GM12878 (cell line): ENCODE measurements around the gene DARS1. TPM values are rescaled to one million over a fixed set of nuclear protein-coding genes. Genes with fewer than 3 reads are reported as not detected.
A peak's percentile ranks its signal among the peaks of the same experiment; 100 is the strongest.

ENCODE experiments used
- BMI1 ChIP-seq: fragments of 450-650 bp; IDR thresholded peaks from 2 replicates; pipeline ENCODE4 v1.6.1; 2016; ENCODE audit warnings: mild to moderate bottlenecking, moderate library complexity, borderline replicate concordance
- CBFB ChIP-seq: IDR thresholded peaks from 2 replicates; pipeline ENCODE4 v1.6.1; 2016; ENCODE audit warnings: antibody characterized with exemption, low read depth
- CBX3 ChIP-seq: fragments of 200-600 bp; sonication (generic); IDR thresholded peaks from 2 replicates; pipeline ENCODE4 v1.6.1; 2016; ENCODE audit warnings: low read depth, borderline replicate concordance
- EGR1 ChIP-seq, 2 experiments: IDR thresholded peaks; 1 replicate in 1 of 2; 2 replicates in 1 of 2; pipeline ENCODE4 v1.6.1; 2011 to 2012; ENCODE audit warnings: low read depth in 2 of 2, low read length in 2 of 2, borderline replicate concordance in 1 of 2, mild to moderate bottlenecking in 1 of 2, moderate library complexity in 1 of 2
- ETV6 ChIP-seq, 2 experiments: fragments of 450-650 bp in 1 of 2; IDR thresholded peaks in 1 of 2; conservative IDR thresholded peaks in 1 of 2; 2 replicates each; pipeline ENCODE4 v1.6.1; 2014; ENCODE audit warnings: antibody characterized with exemption in 1 of 2, borderline replicate concordance in 1 of 2, low read depth in 1 of 2, mild to moderate bottlenecking in 1 of 2, moderate library complexity in 1 of 2
- FOXK2 ChIP-seq: fragments of 450-650 bp; IDR thresholded peaks from 2 replicates; pipeline ENCODE4 v1.6.1; 2017; ENCODE audit warnings: mild to moderate bottlenecking, moderate library complexity
- HDGF ChIP-seq: fragments of 450-650 bp; IDR thresholded peaks from 2 replicates; pipeline ENCODE4 v1.6.1; 2016; ENCODE audit warnings: antibody characterized with exemption
- IKZF1 ChIP-seq: fragments of 450-650 bp; conservative IDR thresholded peaks from 2 replicates; pipeline ENCODE4 v1.6.1; 2017; ENCODE audit warnings: antibody characterized with exemption, mild to moderate bottlenecking
- NFYA ChIP-seq: IDR thresholded peaks from 2 replicates; pipeline ENCODE4 v1.6.1; 2011; ENCODE audit warnings: low read depth, mild to moderate bottlenecking, low read length, improper control_type of control experiment, borderline replicate concordance
- POLR2A ChIP-seq: IDR thresholded peaks from 2 replicates; pipeline ENCODE4 v1.6.1; 2011; ENCODE audit warnings: low read depth, mild to moderate bottlenecking, low read length
- POLR2AphosphoS5 ChIP-seq: IDR thresholded peaks from 2 replicates; pipeline ENCODE4 v1.6.1; 2011; ENCODE audit warnings: mild to moderate bottlenecking, low read length, inconsistent platforms
- RFX5 ChIP-seq: IDR thresholded peaks from 2 replicates; pipeline ENCODE4 v1.6.1; 2011; ENCODE audit warnings: low read depth, low read length, improper control_type of control experiment
- SMARCA5 ChIP-seq: fragments of 450-650 bp; IDR thresholded peaks from 2 replicates; pipeline ENCODE4 v1.6.1; 2017; ENCODE audit warnings: mild to moderate bottlenecking
- SUZ12 ChIP-seq: fragments of 200-600 bp; sonication (generic); IDR thresholded peaks from one replicate; pipeline ENCODE4 v1.6.1; 2018; ENCODE audit warnings: antibody characterized with exemption, mild to moderate bottlenecking; ENCODE audit not compliant: unreplicated experiment
- TBL1XR1 ChIP-seq: IDR thresholded peaks from 2 replicates; pipeline ENCODE4 v1.6.1; 2012; ENCODE audit warnings: low read depth, low read length, improper control_type of control experiment
- TCF7 ChIP-seq: IDR thresholded peaks from 2 replicates; pipeline ENCODE4 v1.6.1; 2014; ENCODE audit warnings: antibody characterized with exemption, borderline replicate concordance
- ZNF207 ChIP-seq: fragments of 450-650 bp; IDR thresholded peaks from 2 replicates; pipeline ENCODE4 v1.6.1; 2014; ENCODE audit warnings: antibody characterized with exemption, mild to moderate bottlenecking, borderline replicate concordance
- polyA plus RNA-seq, 11 experiments: library from polyadenylated mRNA; depleted of rRNA in 4 of 11; unstranded in 6 of 11; stranded (reverse) in 5 of 11; fragments of >200 nt; fragmentation: Nextera tagmentation in 4 of 11; fragmentation: Illumina TruSeq in 1 of 11; extraction: Ambion mirVana in 4 of 11; extraction: Trizol in 1 of 11; gene quantifications; 1 replicate in 1 of 11; 2 replicates in 10 of 11; pipeline versions ENCODE4 v1.2.1 to v1.2.3, GENCODE V29; 2011 to 2016; ENCODE audit warnings: inconsistent platforms in 2 of 11, missing spikeins in 2 of 11, low read depth in 1 of 11
- total RNA-seq, 4 experiments: library from RNA; depleted of rRNA in 3 of 4; stranded (reverse); fragments of >200 nt in 3 of 4; fragmentation: Illumina TruSeq in 1 of 4; extraction: Trizol in 1 of 4; gene quantifications; 2 replicates each; pipeline versions ENCODE4 v1.2.1 to v1.2.3, GENCODE V29; 2013 to 2021
- TF ChIP-seq, protein P1 (sequence below): fragments of 450-650 bp; IDR thresholded peaks from 2 replicates; pipeline ENCODE4 v1.6.1; 2017; ENCODE audit warnings: mild to moderate bottlenecking, moderate library complexity
- TF ChIP-seq, protein P2 (sequence below): fragments of 450-650 bp; conservative IDR thresholded peaks from 2 replicates; pipeline ENCODE4 v1.6.1; 2017; ENCODE audit warnings: mild to moderate bottlenecking, moderate library complexity
- TF ChIP-seq, protein P3 (sequence below): IDR thresholded peaks from 2 replicates; pipeline ENCODE4 v1.6.1; 2012; ENCODE audit warnings: low read length, inconsistent platforms

DARS1 gene
- total and polyA plus RNA-seq, 10 of the 15 experiments (the other 5 are each of a cell fraction or from before 2014, with no cell fraction given): 91.0 to 387 (median 137) TPM

DNA sequence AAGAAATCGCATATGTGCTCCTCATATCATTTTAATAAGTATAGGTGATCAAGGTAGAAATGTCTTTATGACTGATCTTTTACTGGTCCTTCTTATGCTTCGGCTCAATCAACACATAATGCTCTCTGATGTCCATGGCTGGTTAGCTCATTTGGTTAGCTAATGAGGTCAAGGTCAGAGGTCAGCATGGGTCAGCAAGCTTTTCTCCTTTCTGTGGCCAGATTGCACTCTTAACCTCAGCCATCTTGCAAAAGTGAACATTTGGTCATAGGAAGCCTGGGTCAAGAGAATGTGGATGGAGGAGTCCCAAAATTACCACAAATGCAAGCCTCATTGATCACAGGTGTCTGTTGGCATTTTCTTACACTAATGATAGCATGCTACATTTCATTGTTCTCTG is 35.4 kb upstream of the DARS1 start (continued):
- TF ChIP-seq, protein P1, sequence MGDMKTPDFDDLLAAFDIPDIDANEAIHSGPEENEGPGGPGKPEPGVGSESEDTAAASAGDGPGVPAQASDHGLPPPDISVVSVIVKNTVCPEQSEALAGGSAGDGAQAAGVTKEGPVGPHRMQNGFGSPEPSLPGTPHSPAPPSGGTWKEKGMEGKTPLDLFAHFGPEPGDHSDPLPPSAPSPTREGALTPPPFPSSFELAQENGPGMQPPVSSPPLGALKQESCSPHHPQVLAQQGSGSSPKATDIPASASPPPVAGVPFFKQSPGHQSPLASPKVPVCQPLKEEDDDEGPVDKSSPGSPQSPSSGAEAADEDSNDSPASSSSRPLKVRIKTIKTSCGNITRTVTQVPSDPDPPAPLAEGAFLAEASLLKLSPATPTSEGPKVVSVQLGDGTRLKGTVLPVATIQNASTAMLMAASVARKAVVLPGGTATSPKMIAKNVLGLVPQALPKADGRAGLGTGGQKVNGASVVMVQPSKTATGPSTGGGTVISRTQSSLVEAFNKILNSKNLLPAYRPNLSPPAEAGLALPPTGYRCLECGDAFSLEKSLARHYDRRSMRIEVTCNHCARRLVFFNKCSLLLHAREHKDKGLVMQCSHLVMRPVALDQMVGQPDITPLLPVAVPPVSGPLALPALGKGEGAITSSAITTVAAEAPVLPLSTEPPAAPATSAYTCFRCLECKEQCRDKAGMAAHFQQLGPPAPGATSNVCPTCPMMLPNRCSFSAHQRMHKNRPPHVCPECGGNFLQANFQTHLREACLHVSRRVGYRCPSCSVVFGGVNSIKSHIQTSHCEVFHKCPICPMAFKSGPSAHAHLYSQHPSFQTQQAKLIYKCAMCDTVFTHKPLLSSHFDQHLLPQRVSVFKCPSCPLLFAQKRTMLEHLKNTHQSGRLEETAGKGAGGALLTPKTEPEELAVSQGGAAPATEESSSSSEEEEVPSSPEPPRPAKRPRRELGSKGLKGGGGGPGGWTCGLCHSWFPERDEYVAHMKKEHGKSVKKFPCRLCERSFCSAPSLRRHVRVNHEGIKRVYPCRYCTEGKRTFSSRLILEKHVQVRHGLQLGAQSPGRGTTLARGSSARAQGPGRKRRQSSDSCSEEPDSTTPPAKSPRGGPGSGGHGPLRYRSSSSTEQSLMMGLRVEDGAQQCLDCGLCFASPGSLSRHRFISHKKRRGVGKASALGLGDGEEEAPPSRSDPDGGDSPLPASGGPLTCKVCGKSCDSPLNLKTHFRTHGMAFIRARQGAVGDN: peak; percentile 70; the same call in 1 of the 2 replicates
- TF ChIP-seq, protein P2, sequence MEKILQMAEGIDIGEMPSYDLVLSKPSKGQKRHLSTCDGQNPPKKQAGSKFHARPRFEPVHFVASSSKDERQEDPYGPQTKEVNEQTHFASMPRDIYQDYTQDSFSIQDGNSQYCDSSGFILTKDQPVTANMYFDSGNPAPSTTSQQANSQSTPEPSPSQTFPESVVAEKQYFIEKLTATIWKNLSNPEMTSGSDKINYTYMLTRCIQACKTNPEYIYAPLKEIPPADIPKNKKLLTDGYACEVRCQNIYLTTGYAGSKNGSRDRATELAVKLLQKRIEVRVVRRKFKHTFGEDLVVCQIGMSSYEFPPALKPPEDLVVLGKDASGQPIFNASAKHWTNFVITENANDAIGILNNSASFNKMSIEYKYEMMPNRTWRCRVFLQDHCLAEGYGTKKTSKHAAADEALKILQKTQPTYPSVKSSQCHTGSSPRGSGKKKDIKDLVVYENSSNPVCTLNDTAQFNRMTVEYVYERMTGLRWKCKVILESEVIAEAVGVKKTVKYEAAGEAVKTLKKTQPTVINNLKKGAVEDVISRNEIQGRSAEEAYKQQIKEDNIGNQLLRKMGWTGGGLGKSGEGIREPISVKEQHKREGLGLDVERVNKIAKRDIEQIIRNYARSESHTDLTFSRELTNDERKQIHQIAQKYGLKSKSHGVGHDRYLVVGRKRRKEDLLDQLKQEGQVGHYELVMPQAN: no peak
- no peak for TF ChIP-seq ZNF207
- TF ChIP-seq FOXK2: no peak
- no peak for TF ChIP-seq POLR2A
- TF ChIP-seq ETV6 (conservative IDR thresholded peaks at IDR 0.05 in 1 of 2, IDR thresholded peaks at IDR 0.05 in 1 of 2; ENCODE audit: borderline replicate concordance in 1 of 2, low read depth in 1 of 2): no peak
- TF ChIP-seq RFX5: no peak
- TF ChIP-seq, protein P3, sequence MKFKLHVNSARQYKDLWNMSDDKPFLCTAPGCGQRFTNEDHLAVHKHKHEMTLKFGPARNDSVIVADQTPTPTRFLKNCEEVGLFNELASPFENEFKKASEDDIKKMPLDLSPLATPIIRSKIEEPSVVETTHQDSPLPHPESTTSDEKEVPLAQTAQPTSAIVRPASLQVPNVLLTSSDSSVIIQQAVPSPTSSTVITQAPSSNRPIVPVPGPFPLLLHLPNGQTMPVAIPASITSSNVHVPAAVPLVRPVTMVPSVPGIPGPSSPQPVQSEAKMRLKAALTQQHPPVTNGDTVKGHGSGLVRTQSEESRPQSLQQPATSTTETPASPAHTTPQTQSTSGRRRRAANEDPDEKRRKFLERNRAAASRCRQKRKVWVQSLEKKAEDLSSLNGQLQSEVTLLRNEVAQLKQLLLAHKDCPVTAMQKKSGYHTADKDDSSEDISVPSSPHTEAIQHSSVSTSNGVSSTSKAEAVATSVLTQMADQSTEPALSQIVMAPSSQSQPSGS: no peak
- TF ChIP-seq EGR1 (IDR thresholded peaks at IDR 0.05; ENCODE audit: borderline replicate concordance in 1 of 2, low read depth in 2 of 2, low read length in 2 of 2): no peak
- no peak for TF ChIP-seq BMI1
- TF ChIP-seq SUZ12: no peak
- TF ChIP-seq CBX3: no peak
- TF ChIP-seq TBL1XR1: no peak
- TF ChIP-seq HDGF: no peak
- no peak for TF ChIP-seq TCF7
- peak; percentile 35; the same call in 1 of the 2 replicates for TF ChIP-seq IKZF1
- TF ChIP-seq NFYA: no peak
- no peak for TF ChIP-seq POLR2AphosphoS5
- TF ChIP-seq SMARCA5: no peak
- no peak for TF ChIP-seq CBFB
